Measurements from ENCODE around the gene LIPH.

Gene LIPH

DNA sequence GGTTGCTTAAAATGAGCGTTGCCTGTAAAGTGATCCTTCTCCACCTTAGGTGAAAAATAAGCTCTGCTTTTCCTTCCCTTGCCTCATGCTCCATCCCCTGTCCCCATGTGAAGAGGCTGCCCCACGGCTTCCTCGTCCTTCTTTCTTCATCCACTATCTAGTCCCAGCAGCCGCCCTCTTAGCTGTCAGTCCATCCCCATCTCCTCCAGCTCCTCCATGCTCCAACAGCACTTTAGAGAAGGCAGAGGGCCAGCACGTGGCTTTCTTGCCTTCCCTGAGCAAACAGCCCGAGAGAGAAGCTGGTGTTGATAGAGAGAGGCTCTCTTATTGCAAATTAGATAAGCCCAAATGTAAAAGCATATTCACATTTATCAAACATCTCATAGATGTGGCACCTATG is 44.5 kb downstream of the LIPH start:
- no peaks in the 10 kb centered on the region for H3K79me1 ChIP-seq (ENCODE audit: low read length)
- no peak overlapping the region for H3K4me3 ChIP-seq (ENCODE audit: low read depth, low read length)
- H3K23ac ChIP-seq (ENCODE audit: low read length), result no peak overlapping the region
- no peak overlapping the region for H2BK120ac ChIP-seq (ENCODE audit: insufficient read depth, low read length, poor library complexity)
- no peak overlapping the region for H4K91ac ChIP-seq (ENCODE audit: low read depth, low read length)
- H3K4me2 ChIP-seq (ENCODE audit: low read length), result no peak overlapping the region
- H3K27ac ChIP-seq (ENCODE audit: low read depth, low read length), result no peak overlapping the region
- H3K18ac ChIP-seq (ENCODE audit: low read length), result no peak overlapping the region
- H3K4me1 ChIP-seq (ENCODE audit: control insufficient read depth in 1 of 2, insufficient read depth in 2 of 2, low read length in 2 of 2), result peaks cover 0 to 2% of the 10 kb centered on the region in 2 experiments
- H2AK5ac ChIP-seq (ENCODE audit: low read length), result no peak overlapping the region
- H3K27me3 ChIP-seq (ENCODE audit: insufficient read depth, low read length), result no peaks in the 10 kb centered on the region
- H3K36me3 ChIP-seq (ENCODE audit: control insufficient read depth in 1 of 2, insufficient read depth in 2 of 2, low read length in 2 of 2), result no peaks in the 10 kb centered on the region
- peaks cover 1% of the 10 kb centered on the region for H3K9me3 ChIP-seq (ENCODE audit: insufficient read depth, low read depth, low read length)
- H2BK5ac ChIP-seq (ENCODE audit: low read depth, low read length, poor library complexity), result no peak overlapping the region
- no peak overlapping the region for H4K8ac ChIP-seq (ENCODE audit: low read depth, low read length)
- no peak overlapping the region for H3K4ac ChIP-seq (ENCODE audit: low read depth, low read length)
- H3K79me2 ChIP-seq (ENCODE audit: control insufficient read depth, insufficient read depth, low read length, poor library complexity), result no peaks in the 10 kb centered on the region
- H3K9ac ChIP-seq (ENCODE audit: low read length), result no peak overlapping the region
- no peak for DNase-seq
- H2AFZ ChIP-seq (ENCODE audit: insufficient read depth, low read length, poor library complexity), result no peak overlapping the region
- WGBS (ENCODE audit: extremely low coverage, insufficient coverage, insufficient read length), result no CpG with 5 or more reads among the region's 6 CpGs
- H3K14ac ChIP-seq (ENCODE audit: low read length), result no peak overlapping the region
- no peak overlapping the region for H4K12ac ChIP-seq (ENCODE audit: low read depth, low read length)
- H2BK12ac ChIP-seq (ENCODE audit: low read length), result no peak overlapping the region

DNA sequence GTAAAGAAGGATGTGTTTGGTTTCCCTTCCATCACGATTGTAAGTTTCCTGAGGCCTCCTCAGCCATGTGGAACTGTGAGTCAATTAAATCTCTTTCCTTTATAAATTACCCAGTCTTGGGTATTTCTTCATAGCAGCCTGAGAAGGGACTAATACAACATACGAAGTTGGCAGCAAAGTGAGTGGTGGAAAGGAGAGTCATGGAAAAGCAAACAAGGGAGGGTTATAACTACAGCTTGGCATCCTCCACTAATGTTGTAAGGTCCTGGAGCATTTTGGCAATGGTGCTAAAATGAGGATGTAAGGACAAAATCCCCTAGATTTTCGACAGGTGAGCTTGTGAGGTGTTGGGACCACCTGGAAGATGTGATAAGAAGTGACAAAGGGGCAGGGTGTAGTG is 47.8 kb downstream of the LIPH start:
- DNase-seq, result no peak
- H3K36me3 ChIP-seq (ENCODE audit: control insufficient read depth in 1 of 2, insufficient read depth in 2 of 2, low read length in 2 of 2), result no peaks in the 10 kb centered on the region
- H2AK5ac ChIP-seq (ENCODE audit: low read length), result no peak overlapping the region
- H3K4me3 ChIP-seq (ENCODE audit: low read depth, low read length), result no peak overlapping the region
- no peak overlapping the region for H4K8ac ChIP-seq (ENCODE audit: low read depth, low read length)
- no peak overlapping the region for H3K23ac ChIP-seq (ENCODE audit: low read length)
- no peak overlapping the region for H2BK5ac ChIP-seq (ENCODE audit: low read depth, low read length, poor library complexity)
- no peaks in the 10 kb centered on the region for H3K79me1 ChIP-seq (ENCODE audit: low read length)
- no peak overlapping the region for H3K27ac ChIP-seq (ENCODE audit: low read depth, low read length)
- peaks cover 1% of the 10 kb centered on the region for H3K9me3 ChIP-seq (ENCODE audit: insufficient read depth, low read depth, low read length)
- H3K4me1 ChIP-seq (ENCODE audit: control insufficient read depth in 1 of 2, insufficient read depth in 2 of 2, low read length in 2 of 2), result peaks cover 0 to 2% of the 10 kb centered on the region in 2 experiments
- no peak overlapping the region for H3K4ac ChIP-seq (ENCODE audit: low read depth, low read length)
- H2AFZ ChIP-seq (ENCODE audit: insufficient read depth, low read length, poor library complexity), result no peak overlapping the region
- no peak overlapping the region for H3K9ac ChIP-seq (ENCODE audit: low read length)
- no peak overlapping the region for H2BK12ac ChIP-seq (ENCODE audit: low read length)
- H3K27me3 ChIP-seq (ENCODE audit: insufficient read depth, low read length), result no peaks in the 10 kb centered on the region
- no peak overlapping the region for H2BK120ac ChIP-seq (ENCODE audit: insufficient read depth, low read length, poor library complexity)
- no peak overlapping the region for H3K14ac ChIP-seq (ENCODE audit: low read length)
- H4K12ac ChIP-seq (ENCODE audit: low read depth, low read length), result no peak overlapping the region
- no peak overlapping the region for H3K18ac ChIP-seq (ENCODE audit: low read length)
- no peaks in the 10 kb centered on the region for H3K79me2 ChIP-seq (ENCODE audit: control insufficient read depth, insufficient read depth, low read length, poor library complexity)
- H3K4me2 ChIP-seq (ENCODE audit: low read length), result no peak overlapping the region
- no peak overlapping the region for H4K91ac ChIP-seq (ENCODE audit: low read depth, low read length)
- WGBS (ENCODE audit: extremely low coverage, insufficient coverage, insufficient read length), result no CpG with 5 or more reads among the region's 3 CpGs

DNA sequence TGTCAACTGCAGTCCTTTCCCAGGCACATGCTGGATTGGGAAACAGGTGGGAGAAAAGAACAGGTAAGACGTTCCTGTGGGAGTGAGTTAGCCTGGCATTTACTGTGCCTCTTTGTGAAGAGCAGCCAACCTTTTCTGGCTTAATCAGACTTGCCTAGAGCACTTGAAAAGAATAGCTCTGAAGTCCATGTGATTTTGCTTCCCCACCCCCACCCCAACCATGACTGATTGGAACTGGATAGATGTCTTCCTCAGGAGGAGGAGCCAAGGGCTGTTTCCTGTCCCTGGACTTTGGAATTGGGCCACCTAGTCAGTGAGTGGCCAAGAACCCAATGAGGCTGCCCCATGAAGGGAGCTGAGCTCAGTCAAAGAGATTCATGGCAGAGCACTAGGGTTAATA is 48.9 kb downstream of the LIPH start:
- H3K23ac ChIP-seq (ENCODE audit: low read length), result no peak overlapping the region
- no peak overlapping the region for H2AFZ ChIP-seq (ENCODE audit: insufficient read depth, low read length, poor library complexity)
- peaks cover 4% of the 10 kb centered on the region for H3K79me1 ChIP-seq (ENCODE audit: low read length)
- H3K4ac ChIP-seq (ENCODE audit: low read depth, low read length), result no peak overlapping the region
- no peak for DNase-seq
- no peak overlapping the region for H4K91ac ChIP-seq (ENCODE audit: low read depth, low read length)
- H2BK12ac ChIP-seq (ENCODE audit: low read length), result no peak overlapping the region
- H3K79me2 ChIP-seq (ENCODE audit: control insufficient read depth, insufficient read depth, low read length, poor library complexity), result peaks cover 2% of the 10 kb centered on the region
- no peak overlapping the region for H2BK120ac ChIP-seq (ENCODE audit: insufficient read depth, low read length, poor library complexity)
- H4K12ac ChIP-seq (ENCODE audit: low read depth, low read length), result no peak overlapping the region
- peaks cover 0 to 2% of the 10 kb centered on the region in 2 experiments for H3K4me1 ChIP-seq (ENCODE audit: control insufficient read depth in 1 of 2, insufficient read depth in 2 of 2, low read length in 2 of 2)
- H3K36me3 ChIP-seq (ENCODE audit: control insufficient read depth in 1 of 2, insufficient read depth in 2 of 2, low read length in 2 of 2), result no peaks in the 10 kb centered on the region
- WGBS (ENCODE audit: extremely low coverage, insufficient coverage, insufficient read length), result no CpG with 5 or more reads among the region's 1 CpG
- no peaks in the 10 kb centered on the region for H3K27me3 ChIP-seq (ENCODE audit: insufficient read depth, low read length)
- no peak overlapping the region for H4K8ac ChIP-seq (ENCODE audit: low read depth, low read length)
- H3K9ac ChIP-seq (ENCODE audit: low read length), result no peak overlapping the region
- H3K9me3 ChIP-seq (ENCODE audit: insufficient read depth, low read depth, low read length), result peaks cover 1% of the 10 kb centered on the region
- no peak overlapping the region for H3K14ac ChIP-seq (ENCODE audit: low read length)
- no peak overlapping the region for H2BK5ac ChIP-seq (ENCODE audit: low read depth, low read length, poor library complexity)
- no peak overlapping the region for H3K18ac ChIP-seq (ENCODE audit: low read length)
- H2AK5ac ChIP-seq (ENCODE audit: low read length), result no peak overlapping the region
- H3K27ac ChIP-seq (ENCODE audit: low read depth, low read length), result no peak overlapping the region
- no peak overlapping the region for H3K4me2 ChIP-seq (ENCODE audit: low read length)
- no peak overlapping the region for H3K4me3 ChIP-seq (ENCODE audit: low read depth, low read length)

DNA sequence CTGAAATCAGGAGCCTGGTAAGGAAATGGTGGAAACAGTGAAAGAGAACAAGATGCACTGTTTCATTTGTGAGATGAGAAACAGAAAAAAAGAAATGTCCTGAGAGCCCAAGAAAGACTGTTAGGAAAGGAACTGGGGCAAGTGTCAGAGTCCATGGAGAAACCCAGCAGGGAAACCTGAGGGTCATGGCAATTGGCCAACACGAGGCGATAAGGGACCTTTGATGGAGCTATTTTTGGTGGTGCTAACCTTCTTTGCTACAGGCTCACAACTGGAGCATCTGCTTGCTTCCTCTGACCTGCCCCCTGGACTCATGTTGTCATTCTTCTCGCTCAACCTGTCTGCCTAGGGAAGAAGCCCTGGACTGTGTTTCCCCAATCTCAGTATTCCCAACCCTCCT is 49.4 kb downstream of the LIPH start:
- Histone ChIP-seq H3K4me2 (ENCODE audit: low read length) (no peak overlapping the region), H3K4ac (ENCODE audit: low read depth, low read length) (no peak overlapping the region), H4K8ac (ENCODE audit: low read depth, low read length) (no peak overlapping the region), H3K4me1 (ENCODE audit: control insufficient read depth in 1 of 2, insufficient read depth in 2 of 2, low read length in 2 of 2) (peaks cover 0 to 2% of the 10 kb centered on the region in 2 experiments), H2BK5ac (ENCODE audit: low read depth, low read length, poor library complexity) (no peak overlapping the region), H3K79me1 (ENCODE audit: low read length) (peaks cover 7% of the 10 kb centered on the region), H4K91ac (ENCODE audit: low read depth, low read length) (no peak overlapping the region), H2BK12ac (ENCODE audit: low read length) (no peak overlapping the region), H2AK5ac (ENCODE audit: low read length) (no peak overlapping the region), H3K36me3 (ENCODE audit: control insufficient read depth in 1 of 2, insufficient read depth in 2 of 2, low read length in 2 of 2) (no peaks in the 10 kb centered on the region), H3K18ac (ENCODE audit: low read length) (no peak overlapping the region), H3K27me3 (ENCODE audit: insufficient read depth, low read length) (no peaks in the 10 kb centered on the region), H4K12ac (ENCODE audit: low read depth, low read length) (no peak overlapping the region), H3K23ac (ENCODE audit: low read length) (no peak overlapping the region), H3K27ac (ENCODE audit: low read depth, low read length) (no peak overlapping the region), H3K14ac (ENCODE audit: low read length) (no peak overlapping the region), H2BK120ac (ENCODE audit: insufficient read depth, low read length, poor library complexity) (no peak overlapping the region), H3K9me3 (ENCODE audit: insufficient read depth, low read depth, low read length) (peaks cover 1% of the 10 kb centered on the region), H3K9ac (ENCODE audit: low read length) (no peak overlapping the region), H3K4me3 (ENCODE audit: low read depth, low read length) (no peak overlapping the region), H3K79me2 (ENCODE audit: control insufficient read depth, insufficient read depth, low read length, poor library complexity) (peaks cover 6% of the 10 kb centered on the region), H2AFZ (ENCODE audit: insufficient read depth, low read length, poor library complexity) (no peak overlapping the region)
- WGBS (ENCODE audit: extremely low coverage, insufficient coverage, insufficient read length), result no CpG with 5 or more reads among the region's 3 CpGs
- DNase-seq, result no peak

Measured in trophoblast cell (in vitro differentiated cells and primary cell).